HEK293T (cell line): ENCODE data around the gene PBX1.
"Not testable (repeated sequence)": the region's sequence is repeated elsewhere in the genome, so short reads cannot be mapped to it uniquely, and the experiment has no call there.

Experiments
- CTCF ChIA-PET: fragments of 350-600 bp; formaldehyde crosslinking; extraction: SDS; loops from one replicate; lab custom pipeline; 2021; ENCODE audit warnings: antibody characterized with exemption, inconsistent platforms; lab: Yijun Ruan, JAX
- POLR2A ChIA-PET: fragments of 350-600 bp; formaldehyde crosslinking; extraction: SDS; loops from one replicate; lab custom pipeline; 2020; ENCODE audit warnings: antibody characterized with exemption, inconsistent platforms; lab: Yijun Ruan, JAX
- DNase-seq: peaks from one replicate; pipeline ENCODE4 v3.0.0; 2012; ENCODE audit warnings: mixed read lengths; ENCODE audit errors: extremely low spot score
- ARNT ChIP-seq: fragments of 450-650 bp; IDR thresholded peaks from 2 replicates; pipeline ENCODE4 v1.6.1; 2017; ENCODE audit warnings: mild to moderate bottlenecking
- BHLHE40 ChIP-seq: fragments of 450-650 bp; IDR thresholded peaks from 2 replicates; pipeline ENCODE4 v1.6.1; 2016; ENCODE audit warnings: mild to moderate bottlenecking, moderate library complexity, borderline replicate concordance
- CTBP1 ChIP-seq: fragments of 450-650 bp; IDR thresholded peaks from 2 replicates; pipeline ENCODE4 v1.6.1; 2016; ENCODE audit warnings: borderline replicate concordance
- ELF4 ChIP-seq: fragments of 450-650 bp; IDR thresholded peaks from 2 replicates; pipeline ENCODE4 v1.6.1; 2017; ENCODE audit warnings: antibody characterized with exemption
- FOXA1 ChIP-seq: fragments of 450-650 bp; IDR thresholded peaks from 2 replicates; pipeline ENCODE4 v1.6.1; 2016; ENCODE audit warnings: mild to moderate bottlenecking
- FOXK2 ChIP-seq: fragments of 450-650 bp; IDR thresholded peaks from 2 replicates; pipeline ENCODE4 v1.6.1; 2016; ENCODE audit warnings: mild to moderate bottlenecking
- FOXM1 ChIP-seq: fragments of 450-650 bp; IDR thresholded peaks from 2 replicates; pipeline ENCODE4 v1.6.1; 2017; ENCODE audit warnings: mild to moderate bottlenecking, borderline replicate concordance
- HDGF ChIP-seq: fragments of 450-650 bp; IDR thresholded peaks from 2 replicates; pipeline ENCODE4 v1.6.1; 2017; ENCODE audit warnings: antibody characterized with exemption, borderline replicate concordance
- L3MBTL2 ChIP-seq: fragments of 450-650 bp; conservative IDR thresholded peaks from 2 replicates; pipeline ENCODE4 v1.6.1; 2016; ENCODE audit warnings: mild to moderate bottlenecking
- LEF1 ChIP-seq: fragments of 450-650 bp; IDR thresholded peaks from 2 replicates; pipeline ENCODE4 v1.6.1; 2017; ENCODE audit warnings: mild to moderate bottlenecking, borderline replicate concordance
- NFRKB ChIP-seq: fragments of 450-650 bp; IDR thresholded peaks from 2 replicates; pipeline ENCODE4 v1.6.1; 2016; ENCODE audit warnings: mild to moderate bottlenecking, moderate library complexity
- PKNOX1 ChIP-seq: fragments of 450-650 bp; IDR thresholded peaks from 2 replicates; pipeline ENCODE4 v1.6.1; 2016
- SP1 ChIP-seq: fragments of 450-650 bp; IDR thresholded peaks from 2 replicates; pipeline ENCODE4 v1.6.1; 2017
- SUZ12 ChIP-seq: fragments of 450-650 bp; IDR thresholded peaks from 2 replicates; pipeline ENCODE4 v1.6.1; 2016; ENCODE audit warnings: mild to moderate bottlenecking
- TARDBP ChIP-seq: fragments of 450-650 bp; IDR thresholded peaks from 2 replicates; pipeline ENCODE4 v1.6.1; 2016
- ZNF384 ChIP-seq: fragments of 450-650 bp; IDR thresholded peaks from 2 replicates; pipeline ENCODE4 v1.6.1; 2016

Gene PBX1

DNA sequence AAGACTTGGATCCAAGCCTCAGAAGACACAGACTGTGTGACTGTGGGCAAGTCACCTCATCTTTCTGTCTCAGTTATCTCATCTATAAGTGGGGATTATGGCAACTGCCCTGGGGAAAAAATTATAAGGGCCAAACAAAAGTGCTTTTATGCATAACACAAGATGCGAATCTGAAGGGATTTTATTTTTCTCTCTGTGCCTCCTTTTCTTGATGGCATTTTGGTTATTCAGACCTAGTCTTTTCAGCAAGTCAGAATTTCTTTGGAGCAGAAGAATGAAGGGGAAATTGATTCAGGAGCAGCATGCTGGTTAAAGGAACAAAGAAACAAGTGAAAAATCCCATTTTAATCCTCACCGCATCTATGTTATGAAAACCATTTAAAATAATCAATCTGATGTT, 86.9 kb downstream of the PBX1 start:
- ChIA-PET POLR2A (no interaction called here), CTCF (no interaction called here)
- DNase-seq: no peak
- no peak for TF ChIP-seq HDGF
- TF ChIP-seq FOXK2: no peak
- TF ChIP-seq ZNF384: no peak
- TF ChIP-seq SP1: no peak
- TF ChIP-seq L3MBTL2: no peak

GRCh38 chr1:164647211-164647610, 88.2 kb downstream of the PBX1 start:
- TF ChIP-seq TARDBP (no peak), FOXM1 (no peak), FOXK2 (no peak), SP1 (no peak), NFRKB (no peak), BHLHE40 (no peak), HDGF (no peak), SUZ12 (no peak), ELF4 (no peak), ARNT (no peak), FOXA1 (no peak), L3MBTL2 (no peak), PKNOX1 (no peak)
- ChIA-PET POLR2A (interaction anchor here (0.5 to 2.2 kb wide), 2 partner anchors 10 to 36 kb away, joined by 3 to 4 read pairs; no protein-coding TSS in a partner anchor), CTCF (interaction anchor here (1.0 kb wide), 1 partner anchor 140 kb away, joined by 3 read pairs; no protein-coding TSS in a partner anchor)
- no peak for DNase-seq

DNA sequence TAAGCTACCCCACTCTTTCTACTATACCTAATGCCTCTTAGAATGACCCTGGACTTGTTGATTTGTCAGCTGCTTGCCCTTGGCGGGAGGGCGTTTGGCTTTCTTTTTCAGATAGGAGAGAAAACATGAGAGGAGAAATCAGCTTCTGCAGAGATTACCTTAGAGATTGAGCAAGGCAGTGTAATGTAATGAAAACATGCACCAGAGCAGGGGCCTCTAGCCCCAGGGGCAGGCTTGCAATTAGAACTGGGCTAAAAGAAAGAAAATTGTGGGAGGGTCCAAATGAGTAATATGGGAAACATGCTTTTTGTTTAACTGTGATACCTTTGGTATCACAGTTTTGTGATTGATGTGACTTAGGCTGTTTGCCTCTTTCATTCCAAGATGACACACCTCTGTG, 89.7 kb downstream of the PBX1 start:
- TF ChIP-seq TARDBP: no peak
- no peak for TF ChIP-seq FOXM1
- no peak for TF ChIP-seq CTBP1
- TF ChIP-seq FOXA1: no peak
- CTCF ChIA-PET: no interaction called here
- POLR2A ChIA-PET: interaction anchor here (2.2 kb wide), 1 partner anchor 12 kb away, joined by 4 read pairs; no protein-coding TSS in a partner anchor
- no peak for DNase-seq

- ChIA-PET POLR2A (interaction anchor here (2.2 kb wide), 1 partner anchor 12 kb away, joined by 4 read pairs; no protein-coding TSS in a partner anchor), CTCF (interaction anchor here (0.5 kb wide), 1 partner anchor 86 kb away, joined by 3 read pairs; no protein-coding TSS in a partner anchor)
- DNase-seq: no peak
- no peak for TF ChIP-seq ZNF384
- no peak for TF ChIP-seq FOXA1
- TF ChIP-seq FOXK2: no peak
- no peak for TF ChIP-seq TARDBP
- no peak for TF ChIP-seq BHLHE40
- no peak for TF ChIP-seq L3MBTL2
- TF ChIP-seq SP1: no peak
- TF ChIP-seq NFRKB: no peak
- no peak for TF ChIP-seq ARNT
- no peak for TF ChIP-seq CTBP1
- TF ChIP-seq SUZ12: no peak
- no peak for TF ChIP-seq ELF4
- no peak for TF ChIP-seq FOXM1
- TF ChIP-seq LEF1: no peak
- no peak for TF ChIP-seq HDGF
- no peak for TF ChIP-seq PKNOX1
Measured at GRCh38 chr1:164649146-164649545, 90.2 kb downstream of the PBX1 start.

DNA sequence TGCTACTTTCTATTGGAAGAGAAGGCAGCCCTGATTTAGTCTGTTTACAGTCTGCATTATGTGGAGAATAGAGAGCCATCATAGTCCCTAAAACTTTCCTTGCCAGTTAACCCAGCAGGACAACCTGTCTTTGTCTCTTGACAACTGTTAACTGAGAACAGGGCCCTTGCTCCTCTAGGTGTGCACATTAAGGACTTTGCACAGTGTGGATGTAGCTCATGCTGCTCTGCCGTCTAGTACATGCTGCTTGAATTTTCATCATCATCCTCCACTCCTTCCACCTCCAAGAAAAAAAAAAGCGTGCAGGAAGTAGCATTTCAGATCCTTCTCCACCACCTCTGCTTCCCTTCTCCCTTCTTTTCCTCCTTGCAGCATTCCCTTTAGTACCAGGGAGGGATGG, 91.5 kb downstream of the PBX1 start:
- TF ChIP-seq HDGF (no peak), LEF1 (no peak), SUZ12 (no peak), TARDBP (no peak), CTBP1 (no peak), SP1 (no peak), ARNT (no peak), NFRKB (no peak), ELF4 (no peak)
- ChIA-PET CTCF (interaction anchor here (0.6 kb wide), 1 partner anchor 597 kb away, joined by 9 read pairs; no protein-coding TSS in a partner anchor), POLR2A (no interaction called here)
- no peak for DNase-seq

GRCh38 chr1:164651351-164651951, 92.5 kb downstream of the PBX1 start:
- CTCF ChIA-PET: interaction anchor here (0.6 to 0.7 kb wide), 2 partner anchors 423 to 597 kb away, joined by 3 to 9 read pairs; no protein-coding TSS in a partner anchor
- TF ChIP-seq FOXM1 (no peak), L3MBTL2 (no peak; the same call in 1 of the 2 replicates), ELF4 (no peak), PKNOX1 (peak; percentile 73), FOXK2 (no peak), HDGF (no peak)
- DNase-seq: peak; percentile 21
- POLR2A ChIA-PET: no interaction called here

DNA sequence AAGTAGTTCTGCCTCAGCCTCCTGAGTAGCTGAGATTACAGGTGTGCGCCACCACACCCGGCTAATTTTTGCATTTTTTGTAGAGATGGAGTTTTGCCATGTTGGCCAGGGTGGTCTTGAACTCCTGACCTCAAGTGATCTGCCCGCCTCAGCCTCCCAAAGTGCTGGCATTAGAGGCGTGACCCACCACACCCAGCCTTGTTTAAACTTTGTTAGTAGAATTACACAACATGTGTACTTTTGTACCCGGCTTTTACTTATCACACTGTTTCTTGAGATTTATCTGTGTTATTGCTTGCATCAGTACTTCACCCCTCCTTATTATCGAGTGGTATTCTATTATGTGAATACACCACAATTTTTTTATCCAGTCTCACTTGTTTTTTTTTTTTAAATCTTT, 94.0 kb downstream of the PBX1 start:
- CTCF ChIA-PET, POLR2A ChIA-PET, DNase-seq: not testable (repeated sequence)
